Testis (tissue), 3 donors: Measurements from ENCODE around the gene RPS14. TPM values are rescaled to one million over a fixed set of nuclear protein-coding genes. Genes with fewer than 3 reads are reported as not detected.
"Not testable (repeated sequence)": the region's sequence is repeated elsewhere in the genome, so short reads cannot be mapped to it uniquely, and the experiment has no call there.

Source experiments
- DNase-seq: peaks from one replicate; pipeline ENCODE4 v3.0.0-alpha.2; 2019
- H3K27ac ChIP-seq, 2 donors: fragments of 200-600 bp; sonication (generic); one replicate each; pipeline ENCODE4 v1.5.1; 2019
- H3K27me3 ChIP-seq: fragments of 200-600 bp; sonication (generic); one replicate; pipeline ENCODE4 v1.5.1; 2019
- H3K36me3 ChIP-seq: fragments of 200-600 bp; sonication (generic); one replicate; pipeline ENCODE4 v1.5.1; 2017; ENCODE audit warnings: low read depth; ENCODE audit errors: missing control alignments
- H3K4me1 ChIP-seq: fragments of 200-600 bp; sonication (generic); one replicate; pipeline ENCODE4 v1.5.1; 2019
- H3K4me3 ChIP-seq, 2 donors: fragments of 200-600 bp; sonication (generic); one replicate each; pipeline ENCODE4 v1.5.1; 2017 to 2019
- H3K9me3 ChIP-seq: fragments of 200-600 bp; sonication (generic); one replicate; pipeline ENCODE4 v1.5.1; 2017
- CTCF ChIP-seq, 3 experiments: fragments of 450-650 bp in 2 of 3; fragments of 200-600 bp in 1 of 3; sonication (generic) in 1 of 3; IDR thresholded peaks; one replicate each; pipeline ENCODE4 v1.5.1; 2016 to 2019; ENCODE audit warnings: antibody characterized with exemption in 3 of 3, mild to moderate bottlenecking in 2 of 3, moderate library complexity in 1 of 3
- POLR2A ChIP-seq: fragments of 450-650 bp; IDR thresholded peaks from one replicate; pipeline ENCODE4 v1.6.1; 2017; ENCODE audit warnings: antibody characterized with exemption, mild to moderate bottlenecking, moderate library complexity
- WGBS, 2 donors: methylation state at CpG; one replicate each; pipeline ENCODE4 v1.1.5; 2018; 5-methylcytosine and 5-hydroxymethylcytosine counted together
- intact Hi-C: fragments of 100-400 bp; cut with DNase I; formaldehyde crosslinking; loops from one replicate; pipeline ENCODE4 v1.15.1; 2023; ENCODE audit warnings: low total_unique reads
- polyA plus RNA-seq: library from polyadenylated mRNA; stranded (reverse); fragments of 350-450 nt; fragmentation: Illumina TruSeq; extraction: RNeasy Lipid Tissue Mini Kit (QIAGEN cat#74804); gene quantifications from one replicate; pipeline ENCODE4 v1.2.3, GENCODE V29; 2014; ENCODE audit warnings: low read depth, low replicate concordance; ENCODE audit not compliant: insufficient read depth
- total RNA-seq, 2 donors: library from RNA; depleted of rRNA; stranded (reverse); fragments of >200 nt; gene quantifications; one replicate each; pipeline ENCODE4 v1.2.3, GENCODE V29; 2016

Gene RPS14
- total and polyA plus RNA-seq, 3 donors from 2014 or later: 781 to 1,273 (median 1,234) TPM

- intact Hi-C loops: no loop called here
- TF ChIP-seq POLR2A (no peak), CTCF (IDR thresholded peaks at IDR 0.05) (no peak)
- Histone ChIP-seq H3K4me3 (no peak overlapping the region), H3K4me1 (peaks cover 29% of the 10 kb centered on the region), H3K9me3 (no peaks in the 10 kb centered on the region), H3K36me3 (no peaks in the 10 kb centered on the region), H3K27me3 (no peaks in the 10 kb centered on the region), H3K27ac (no peak overlapping the region)
- DNase-seq: no peak
- WGBS, 2 donors: 67 to 69% methylated on average over 6 of the region's 6 CpGs
Observed at GRCh38 chr5:150481972-150482406, 32.5 kb upstream of the RPS14 start.

GRCh38 chr5:150481708-150481965 is 32.1 kb upstream of the RPS14 start:
- Histone ChIP-seq H3K27me3 (no peaks in the 10 kb centered on the region), H3K9me3 (no peaks in the 10 kb centered on the region), H3K4me1 (peaks cover 29% of the 10 kb centered on the region), H3K36me3 (no peaks in the 10 kb centered on the region), H3K27ac (no peak overlapping the region), H3K4me3 (no peak overlapping the region)
- no peak for DNase-seq
- TF ChIP-seq POLR2A (no peak), CTCF (IDR thresholded peaks at IDR 0.05) (no peak)
- WGBS, 2 donors: 86 to 95% methylated on average over 6 of the region's 6 CpGs
- intact Hi-C loops: no loop called here

- H3K4me3 ChIP-seq: no peak overlapping the region
- DNase-seq: no peak
- H3K36me3 ChIP-seq: no peaks in the 10 kb centered on the region
- TF ChIP-seq CTCF (IDR thresholded peaks at IDR 0.05) (no peak), POLR2A (no peak)
- H3K4me1 ChIP-seq: peaks cover 21% of the 10 kb centered on the region
- peak overlapping the region; percentile 3 to 5 for H3K27ac ChIP-seq
- intact Hi-C loops: no loop called here
- WGBS, 2 donors: 57 to 65% methylated on average over 2 of the region's 2 CpGs
- H3K9me3 ChIP-seq: no peaks in the 10 kb centered on the region
- H3K27me3 ChIP-seq: no peaks in the 10 kb centered on the region
Observed at GRCh38 chr5:150479416-150479815, 29.9 kb upstream of the RPS14 start.

- H3K27ac ChIP-seq, H3K4me3 ChIP-seq, DNase-seq, intact Hi-C loops, H3K27me3 ChIP-seq, H3K9me3 ChIP-seq, H3K36me3 ChIP-seq: not testable (repeated sequence)
- 72 to 80% methylated on average over 6 of the region's 6 CpGs for WGBS, 2 donors
- H3K4me1 ChIP-seq: peaks cover 15% of the 10 kb centered on the region
Observed at GRCh38 chr5:150476568-150476967, 27.0 kb upstream of the RPS14 start.

GRCh38 chr5:150473673-150474358 is 24.3 kb upstream of the RPS14 start:
- Histone ChIP-seq H3K27ac (no peak overlapping the region), H3K4me3 (no peak overlapping the region), H3K27me3 (no peaks in the 10 kb centered on the region), H3K9me3 (no peaks in the 10 kb centered on the region), H3K36me3 (no peaks in the 10 kb centered on the region), H3K4me1 (peaks cover 5% of the 10 kb centered on the region)
- no peak for TF ChIP-seq POLR2A
- TF ChIP-seq CTCF (IDR thresholded peaks at IDR 0.05): no peak
- WGBS, 2 donors: 84 to 91% methylated on average over 12 of the region's 12 CpGs
- DNase-seq: no peak
- intact Hi-C loops: no loop called here
